Choroid plexus epithelial cell (primary cell): ENCODE results near the gene CDADC1.
A peak's percentile ranks its signal among the peaks of the same experiment; 100 is the strongest.

Experiments
- DNase-seq: peaks from one replicate; pipeline ENCODE4 v3.0.0-alpha.2; 2010; ENCODE audit warnings: low read depth
- H3K4me3 ChIP-seq: 2 replicates; pipeline ENCODE4 v1.5.1; 2011; ENCODE audit warnings: low read depth, mild to moderate bottlenecking, control low read depth, low read length, moderate library complexity
- TF ChIP-seq, protein P1 (sequence below): conservative IDR thresholded peaks from 2 replicates; pipeline ENCODE4 v1.5.1; 2011; ENCODE audit warnings: low read depth, mild to moderate bottlenecking, control low read depth, inconsistent platforms, low read length, moderate library complexity

CDADC1 gene

DNA sequence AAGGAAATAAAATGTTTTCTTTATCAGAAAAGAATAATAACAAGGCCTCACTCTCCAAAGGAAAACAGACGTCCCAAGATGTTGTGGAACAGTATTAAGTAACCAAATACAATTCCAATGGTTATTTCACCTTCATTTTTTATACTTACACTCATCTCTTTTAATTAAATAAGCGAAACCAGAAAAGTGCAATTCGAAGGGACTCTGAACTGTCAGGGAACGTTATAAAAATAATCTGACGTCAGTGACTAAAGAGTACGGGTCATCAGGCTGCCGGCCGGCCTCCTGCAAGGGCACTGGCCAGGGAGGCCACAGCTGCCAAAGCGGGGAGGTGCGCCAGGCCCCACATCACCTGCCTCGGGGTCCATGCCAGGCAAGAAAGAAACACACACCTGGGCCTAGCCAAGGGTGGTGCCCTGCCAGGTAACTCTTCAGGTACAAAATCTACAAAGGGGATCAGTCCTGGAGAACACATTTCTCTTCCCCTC lies 61.2 kb downstream of the CDADC1 start:
- DNase-seq, result peak; percentile 35
- TF ChIP-seq, protein P1, sequence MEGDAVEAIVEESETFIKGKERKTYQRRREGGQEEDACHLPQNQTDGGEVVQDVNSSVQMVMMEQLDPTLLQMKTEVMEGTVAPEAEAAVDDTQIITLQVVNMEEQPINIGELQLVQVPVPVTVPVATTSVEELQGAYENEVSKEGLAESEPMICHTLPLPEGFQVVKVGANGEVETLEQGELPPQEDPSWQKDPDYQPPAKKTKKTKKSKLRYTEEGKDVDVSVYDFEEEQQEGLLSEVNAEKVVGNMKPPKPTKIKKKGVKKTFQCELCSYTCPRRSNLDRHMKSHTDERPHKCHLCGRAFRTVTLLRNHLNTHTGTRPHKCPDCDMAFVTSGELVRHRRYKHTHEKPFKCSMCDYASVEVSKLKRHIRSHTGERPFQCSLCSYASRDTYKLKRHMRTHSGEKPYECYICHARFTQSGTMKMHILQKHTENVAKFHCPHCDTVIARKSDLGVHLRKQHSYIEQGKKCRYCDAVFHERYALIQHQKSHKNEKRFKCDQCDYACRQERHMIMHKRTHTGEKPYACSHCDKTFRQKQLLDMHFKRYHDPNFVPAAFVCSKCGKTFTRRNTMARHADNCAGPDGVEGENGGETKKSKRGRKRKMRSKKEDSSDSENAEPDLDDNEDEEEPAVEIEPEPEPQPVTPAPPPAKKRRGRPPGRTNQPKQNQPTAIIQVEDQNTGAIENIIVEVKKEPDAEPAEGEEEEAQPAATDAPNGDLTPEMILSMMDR, result no peak
- H3K4me3 ChIP-seq, result no peak overlapping the region

- TF ChIP-seq, protein P1, result no peak
Observed at GRCh38 chr13:49310251-49310650, 62.5 kb downstream of the CDADC1 start.

DNA sequence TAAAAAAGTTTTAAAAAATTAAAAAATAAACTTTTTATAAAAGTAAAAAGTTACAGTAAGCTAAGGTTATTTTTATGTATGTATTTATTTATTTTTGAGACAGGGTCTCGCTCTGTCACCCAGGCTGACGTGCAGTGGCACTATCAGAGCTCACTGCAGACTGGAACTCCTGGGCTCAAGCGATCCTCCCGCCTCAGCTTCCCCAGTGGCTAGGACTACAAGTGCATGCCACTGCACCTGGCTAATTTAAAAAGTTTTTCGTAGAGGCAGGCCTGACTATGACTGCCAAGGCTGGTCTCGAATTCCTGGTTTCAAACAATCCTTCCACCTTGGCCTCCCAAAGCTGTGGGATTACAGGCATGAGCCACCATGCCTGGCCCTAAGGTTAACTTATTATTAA lies 64.1 kb downstream of the CDADC1 start:
- DNase-seq, result no peak
- TF ChIP-seq, protein P1, result no peak
- H3K4me3 ChIP-seq, result no peak overlapping the region

More at GRCh38 chr13:49310251-49310650, 62.5 kb downstream of the CDADC1 start:
- DNase-seq, result no peak
- no peak overlapping the region for H3K4me3 ChIP-seq

- TF ChIP-seq, protein P1, result no peak
- no peak for DNase-seq
- no peak overlapping the region for H3K4me3 ChIP-seq
Observed at GRCh38 chr13:49314344-49314882, 66.7 kb downstream of the CDADC1 start.

DNA sequence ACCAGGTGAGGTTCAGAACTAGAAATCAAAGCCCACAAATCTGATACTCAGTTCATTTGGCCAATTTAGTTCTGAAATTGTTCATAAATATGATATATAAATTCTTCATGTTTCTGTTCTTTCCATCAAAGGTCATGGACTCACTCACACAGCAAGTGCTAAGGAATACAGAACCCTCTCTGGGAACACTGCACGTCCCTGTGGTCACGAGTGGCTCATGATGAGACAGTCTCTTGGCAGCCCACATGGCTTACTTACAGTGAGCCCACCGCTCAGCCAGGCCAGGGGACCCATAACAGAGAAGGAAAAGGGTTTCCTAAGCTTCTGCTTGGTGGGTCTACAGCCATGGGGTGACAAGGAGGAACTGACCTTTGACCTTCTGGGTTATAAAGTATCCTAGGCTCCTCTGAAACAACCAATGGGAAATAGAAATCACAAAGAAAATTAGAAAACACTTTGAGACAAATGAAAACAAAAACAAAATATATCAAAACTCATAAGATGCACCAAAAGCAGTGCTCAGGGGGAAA lies 67.4 kb downstream of the CDADC1 start:
- peak; percentile 22 for DNase-seq
- no peak overlapping the region for H3K4me3 ChIP-seq
- TF ChIP-seq, protein P1, result no peak

DNA sequence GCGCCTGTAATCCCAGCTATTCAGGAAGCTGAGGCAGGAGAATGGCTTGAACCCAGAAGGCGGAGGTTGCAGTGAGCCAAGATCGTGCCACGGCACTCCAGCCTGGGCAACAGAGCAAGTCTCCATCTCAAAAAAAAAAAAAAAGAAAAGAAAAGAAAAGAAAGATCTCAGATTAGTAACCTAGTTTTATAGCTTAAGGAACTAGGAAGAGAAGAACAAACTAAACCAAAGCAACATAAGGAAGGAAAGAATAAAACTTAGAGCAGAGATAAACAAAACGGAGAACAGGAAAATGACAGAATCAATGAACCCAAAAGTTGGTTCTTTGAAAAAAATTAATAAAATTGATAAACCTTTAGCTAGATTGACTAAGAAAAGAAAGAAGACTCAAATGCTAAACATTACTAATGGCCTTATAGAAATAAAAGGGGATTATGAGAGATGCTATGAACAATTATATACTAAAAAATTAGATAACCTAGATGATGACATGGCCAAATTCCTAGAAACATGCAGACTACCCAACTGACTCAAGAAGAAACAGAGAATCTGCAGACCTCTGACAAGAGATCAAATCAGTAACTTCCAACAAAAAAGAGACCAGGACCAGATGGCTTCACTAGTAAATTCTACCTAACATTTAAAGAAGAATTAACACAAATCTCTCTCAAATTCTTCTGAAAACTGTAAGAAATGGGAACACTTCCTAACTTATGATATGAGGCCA lies 68.2 kb downstream of the CDADC1 start:
- TF ChIP-seq, protein P1, result no peak
- H3K4me3 ChIP-seq, result no peak overlapping the region
- no peak for DNase-seq
